GM21529 (cell line): ENCODE results near the gene RPS6KA2.
"Not testable (repeated sequence)": the region's sequence is repeated elsewhere in the genome, so short reads cannot be mapped to it uniquely, and the experiment has no call there.

Experiments used
- ATAC-seq: cut with Tn5 transposase; IDR thresholded peaks from one replicate; pipeline ENCODE4 v1.9.1; 2021; ENCODE audit not compliant: unreplicated experiment

The RPS6KA2 gene

DNA sequence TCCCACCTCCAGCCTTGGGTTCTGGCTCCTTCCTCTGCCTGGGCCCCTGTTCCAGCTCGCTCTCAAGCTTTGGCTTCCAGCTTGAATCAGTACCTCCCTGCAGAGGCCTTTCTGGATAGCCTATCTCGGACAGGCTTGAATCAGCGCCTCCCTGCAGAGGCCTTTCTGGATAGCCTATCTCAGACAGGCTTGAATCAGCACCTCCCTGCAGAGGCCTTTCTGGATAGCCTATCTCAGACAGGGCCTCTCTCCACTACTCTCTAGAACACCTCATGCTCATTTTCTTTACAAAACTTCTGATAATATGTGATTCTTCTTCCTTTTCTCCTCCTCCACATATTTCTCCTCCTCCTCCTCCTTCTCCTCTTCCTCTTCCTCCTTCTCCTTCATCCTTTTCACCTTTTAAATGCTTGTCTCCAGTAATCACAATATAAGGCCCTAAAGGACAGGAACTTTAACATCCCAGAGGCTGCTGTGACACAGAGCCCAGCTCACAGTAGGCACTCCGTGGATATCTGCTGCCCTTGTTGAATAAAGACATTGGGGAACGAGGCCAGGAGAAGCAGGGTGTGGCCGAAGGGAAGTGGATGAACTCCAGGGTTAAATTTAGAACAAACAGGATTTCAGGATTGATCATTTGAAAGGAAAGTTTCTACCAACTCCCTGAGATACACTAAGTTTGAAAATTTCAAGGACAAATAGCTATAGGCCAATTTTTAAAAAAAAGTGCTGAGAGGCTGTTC is 9.3 kb upstream of the RPS6KA2 start:
- ATAC-seq, result no peak

DNA sequence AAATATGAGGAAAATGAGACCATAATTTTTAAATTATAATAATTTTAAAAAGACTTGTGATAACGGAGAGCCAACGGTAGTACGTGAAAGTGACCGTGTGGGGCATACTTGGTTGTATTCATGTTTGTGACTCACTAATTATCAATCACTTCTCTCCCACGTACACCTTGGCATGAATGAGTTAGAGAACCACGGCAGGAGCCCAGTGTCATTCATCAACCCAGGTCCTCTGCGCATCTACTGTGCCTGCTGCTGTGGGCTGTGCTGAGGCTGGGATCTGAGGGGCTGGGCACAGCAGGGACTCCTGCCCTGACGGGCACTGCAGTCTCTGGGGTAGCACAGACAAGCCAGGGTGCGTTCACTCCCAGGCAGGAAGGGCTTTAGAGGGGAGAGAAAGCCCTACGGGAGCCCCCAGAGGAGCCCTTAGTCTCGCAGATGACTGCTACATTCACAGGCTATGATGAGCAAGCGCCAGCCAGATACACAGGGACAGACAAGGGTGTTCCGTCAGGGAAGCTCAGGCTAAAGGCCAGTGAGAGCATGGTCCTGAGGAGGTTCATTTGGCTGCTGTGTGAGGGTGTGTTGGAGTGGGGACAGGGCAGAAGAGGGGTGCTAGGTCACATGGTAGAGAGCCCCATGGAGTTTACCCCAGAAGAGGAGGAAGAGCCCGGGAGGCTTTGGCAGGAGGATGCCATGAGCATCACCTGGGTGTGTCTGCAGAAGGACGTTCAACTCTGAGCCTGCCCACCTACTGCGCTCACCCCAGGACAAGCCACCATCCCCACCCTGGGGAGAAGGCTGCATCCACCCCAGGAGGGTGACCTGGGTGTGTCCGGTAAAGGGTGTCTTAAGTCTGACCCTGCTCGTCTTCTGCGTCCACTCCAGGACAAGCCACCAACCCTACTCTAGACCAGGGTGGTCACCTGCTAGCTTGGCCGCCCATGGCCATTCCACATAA is 8.2 kb upstream of the RPS6KA2 start:
- no peak for ATAC-seq

DNA sequence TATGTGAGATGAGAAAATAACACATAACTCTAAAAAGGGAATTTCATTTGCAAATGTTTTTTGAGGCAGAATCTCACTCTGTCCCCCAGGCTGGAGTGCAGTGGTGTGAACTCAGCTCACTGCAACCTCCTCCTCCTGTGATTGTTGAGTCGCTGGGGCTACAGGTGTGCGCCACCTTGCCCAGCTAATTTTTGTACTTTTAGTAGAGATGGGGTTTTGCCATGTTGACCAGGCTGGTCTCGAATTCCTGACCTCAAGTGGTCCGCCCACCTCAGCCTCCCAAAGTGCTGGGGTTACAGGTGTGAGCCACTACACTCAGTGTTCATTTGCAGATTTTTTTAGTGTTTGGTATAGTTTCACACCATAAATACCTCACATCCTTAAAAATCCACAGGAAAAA is 7.5 kb upstream of the RPS6KA2 start:
- not testable (repeated sequence) for ATAC-seq

DNA sequence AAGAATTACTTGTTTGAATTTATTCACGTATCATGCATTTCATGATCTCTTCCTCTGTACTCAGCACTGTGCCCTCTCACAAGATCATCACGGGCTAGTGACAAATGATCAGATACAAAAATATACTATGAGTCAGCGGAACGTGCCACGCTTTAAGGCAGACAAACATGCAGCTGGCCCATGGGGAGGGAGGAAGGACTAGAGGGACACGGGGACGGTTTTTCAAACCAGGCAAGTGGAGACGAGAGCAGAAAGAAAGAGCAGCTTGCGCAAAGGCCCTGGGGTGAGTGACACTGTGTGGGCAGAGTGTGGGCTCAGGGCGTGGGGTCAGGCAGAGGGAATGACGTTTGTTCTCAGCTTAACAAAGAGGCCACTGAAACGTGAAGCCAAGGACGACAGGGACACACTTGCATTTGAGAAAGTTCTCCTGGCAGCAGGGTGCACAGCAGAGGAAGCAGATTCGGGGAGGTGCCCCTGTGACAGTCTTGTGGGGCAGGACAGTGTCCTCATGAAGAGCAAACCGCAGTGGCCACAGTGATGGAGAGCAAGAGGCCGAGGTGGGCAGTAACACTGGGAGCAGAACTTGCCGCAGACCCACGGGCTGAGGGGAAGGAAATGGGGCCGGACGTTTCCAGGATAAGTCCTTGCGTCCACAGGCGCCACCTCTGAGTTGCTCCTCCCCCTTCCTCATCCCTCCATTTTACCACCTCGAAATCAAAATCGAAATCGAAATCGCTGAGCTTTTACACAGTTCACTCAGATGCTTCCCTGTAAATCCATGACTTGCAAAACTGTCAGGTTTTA is 6.9 kb upstream of the RPS6KA2 start:
- no peak for ATAC-seq

DNA sequence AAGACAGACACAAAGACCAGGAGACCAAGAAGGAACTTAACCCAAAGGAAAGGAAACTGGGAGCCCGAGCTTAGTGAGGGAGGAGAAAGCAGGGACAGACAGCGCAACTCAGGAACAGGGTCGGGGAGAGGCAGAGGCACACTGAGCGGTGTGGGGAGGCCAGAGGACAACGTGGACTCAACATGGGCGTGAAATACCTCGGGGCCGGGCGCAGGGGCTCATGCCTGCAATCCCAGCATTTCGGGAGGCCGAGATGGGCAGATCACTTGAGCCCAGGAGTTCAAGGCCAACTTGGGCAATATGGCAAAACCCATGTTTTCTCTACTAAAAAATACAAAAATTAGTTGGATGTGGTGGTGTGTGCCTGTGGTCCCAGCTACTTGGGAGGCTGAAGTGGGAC is 5.7 kb upstream of the RPS6KA2 start:
- ATAC-seq, result no peak

DNA sequence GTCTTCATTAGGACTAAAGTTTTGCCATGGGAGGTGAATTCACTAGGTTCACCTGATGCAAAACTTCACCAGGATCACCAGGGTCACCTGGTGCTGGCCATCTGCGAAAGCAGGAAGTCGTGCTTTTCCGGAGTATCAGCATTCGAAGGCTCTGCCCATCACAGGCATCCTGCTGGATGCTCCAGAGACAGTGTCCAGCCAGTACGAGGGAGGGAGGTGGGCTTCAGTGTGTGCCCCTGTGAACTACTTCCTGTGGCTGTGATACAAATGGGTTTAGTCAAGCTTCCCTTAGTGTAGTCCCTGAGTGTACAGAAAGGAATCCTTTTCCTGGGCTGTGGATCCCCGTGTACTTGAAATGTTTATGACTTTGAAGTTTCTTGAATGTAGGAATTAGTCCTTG is 3.4 kb upstream of the RPS6KA2 start:
- ATAC-seq, result no peak

DNA sequence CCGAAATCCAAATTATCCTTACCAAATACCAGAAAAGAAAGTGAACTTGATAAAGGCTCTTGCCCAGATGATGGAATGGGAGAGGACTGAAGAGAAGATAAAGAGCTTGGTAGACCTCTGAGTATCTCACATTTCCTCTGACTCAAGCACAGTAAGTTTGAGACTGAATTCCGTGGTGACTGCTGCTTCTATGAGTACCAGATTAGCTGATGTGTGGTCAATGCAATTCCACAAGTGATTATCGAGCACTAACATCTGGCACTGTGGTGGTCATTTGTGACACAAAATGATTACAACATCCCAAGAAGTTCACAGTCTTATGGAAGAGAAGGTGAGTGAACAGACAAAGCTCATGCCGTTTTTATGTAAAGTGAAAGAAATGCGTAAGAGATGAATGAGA is 2.6 kb upstream of the RPS6KA2 start:
- no peak for ATAC-seq

DNA sequence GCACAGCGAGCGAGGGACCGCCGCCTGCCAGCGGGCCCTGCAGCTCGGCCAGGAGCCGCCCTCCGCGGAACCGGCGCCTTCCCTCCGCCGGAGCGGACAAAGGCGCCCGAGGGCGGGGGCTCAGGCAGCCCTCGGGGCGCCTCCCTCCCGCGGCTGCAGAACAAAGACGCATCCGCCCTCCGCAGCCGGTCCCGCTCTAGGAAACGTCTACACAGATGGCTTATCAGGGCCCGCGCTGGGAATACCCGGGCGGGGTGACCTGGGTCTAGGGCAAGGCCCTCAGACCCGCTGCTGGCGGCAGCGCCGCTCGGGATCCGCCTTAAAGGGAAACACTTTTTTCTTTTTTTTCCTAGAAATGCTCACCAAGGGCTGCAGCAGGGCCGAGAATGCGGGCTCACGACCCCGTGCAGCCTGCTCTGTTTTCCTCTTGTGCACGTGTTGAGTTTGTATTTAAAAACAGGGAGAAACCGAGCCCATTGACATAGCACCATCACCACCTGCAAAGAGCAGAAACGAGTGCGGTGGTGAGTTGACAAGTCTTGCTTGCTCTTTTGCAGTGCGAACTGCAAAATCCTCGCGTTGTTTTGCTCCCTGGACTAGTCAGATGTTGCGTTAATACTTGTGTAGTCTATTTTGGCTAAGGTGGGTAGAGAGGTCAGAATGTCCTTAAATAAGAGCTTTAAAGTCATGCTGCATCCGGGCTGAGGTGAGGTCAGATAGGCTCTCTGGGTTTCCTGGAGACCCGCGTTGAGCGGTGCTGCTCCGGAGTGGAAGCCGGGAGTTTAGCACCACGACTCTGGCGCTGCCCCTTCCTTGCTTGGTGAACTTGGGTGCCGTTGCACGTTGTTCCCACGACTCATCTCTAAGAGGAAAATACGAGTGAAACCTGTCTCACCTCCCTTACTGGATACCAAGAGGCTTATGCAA is 1.1 kb upstream of the RPS6KA2 start:
- ATAC-seq, result peak; percentile 28

DNA sequence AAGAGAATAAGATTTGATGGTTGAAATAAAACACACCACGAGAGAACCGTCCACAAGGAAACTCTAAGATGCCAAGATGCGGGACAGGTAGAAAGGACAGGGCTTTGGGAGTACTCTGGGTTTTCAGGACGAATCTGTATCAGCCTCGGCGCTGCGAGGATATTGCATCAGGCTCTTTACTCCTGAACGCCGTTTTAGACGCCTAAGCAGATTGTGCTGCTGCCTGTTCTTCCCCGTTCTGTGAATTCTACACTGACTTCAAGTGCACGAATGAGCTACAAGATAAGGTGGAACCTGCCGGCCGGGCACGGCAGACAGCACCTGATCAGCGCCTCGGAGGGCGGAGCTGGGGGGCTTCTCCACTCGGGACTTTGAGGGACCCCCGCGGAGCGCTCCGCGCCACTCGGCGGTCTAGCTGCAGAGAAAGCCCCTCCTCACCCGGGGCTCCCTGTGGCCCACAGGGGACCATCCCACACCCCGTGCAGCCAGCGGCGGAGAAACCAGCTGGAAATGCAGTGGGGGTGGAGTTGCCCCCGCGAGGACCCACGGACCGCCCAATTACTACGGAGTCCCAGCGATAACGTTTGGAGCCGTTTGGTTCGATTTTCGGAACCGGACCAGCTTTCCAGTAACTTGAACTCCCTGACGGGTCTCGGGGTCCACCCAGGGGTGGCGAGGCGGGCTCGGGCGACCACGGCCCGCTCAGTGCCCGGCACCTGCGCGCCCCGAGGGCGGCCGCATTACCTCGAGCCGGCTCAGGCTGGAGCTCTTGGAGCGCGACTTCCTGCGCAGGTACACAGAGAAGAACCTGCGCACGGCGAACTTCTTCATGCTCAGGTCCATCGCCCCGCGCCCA is 646 bp downstream of the RPS6KA2 start:
- no peak for ATAC-seq

DNA sequence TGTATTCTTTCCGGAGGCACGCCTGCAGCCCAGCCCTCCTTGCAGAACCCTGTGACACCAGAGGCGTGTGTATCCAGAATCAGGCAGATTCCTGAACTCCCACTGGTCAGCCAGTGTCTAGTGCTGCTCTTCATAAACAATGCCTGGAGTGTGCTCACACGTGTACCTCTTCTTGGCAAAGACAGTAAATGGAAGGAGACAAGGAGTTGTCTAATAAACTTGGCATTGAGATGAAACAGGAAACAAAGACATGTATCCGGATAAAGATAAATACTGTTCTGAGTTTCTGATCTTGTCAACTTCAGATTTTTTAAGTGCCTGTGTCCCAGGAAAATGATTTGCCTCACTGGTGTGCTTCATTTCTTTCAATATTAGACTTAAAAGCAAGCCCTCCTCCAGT is 1.7 kb downstream of the RPS6KA2 start:
- ATAC-seq, result no peak

DNA sequence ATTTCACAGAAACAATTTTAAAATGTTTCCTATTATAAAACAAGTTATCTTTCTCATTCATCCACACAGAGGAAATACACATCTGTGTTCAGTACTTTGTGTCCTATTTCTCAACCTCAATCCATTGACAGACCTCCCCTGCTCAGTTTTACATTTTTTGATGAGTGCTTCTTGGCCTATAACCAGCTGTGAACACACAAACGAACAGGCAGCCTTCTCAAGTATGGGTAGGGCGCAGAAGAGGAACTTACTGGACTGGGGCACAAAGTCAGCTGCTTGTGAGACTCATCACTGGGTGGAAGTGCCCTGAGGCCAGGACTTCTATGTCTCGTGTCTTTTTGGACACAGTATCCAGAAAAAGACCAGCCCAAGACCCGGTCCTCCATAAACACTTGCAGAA is 2.8 kb downstream of the RPS6KA2 start:
- ATAC-seq, result no peak

DNA sequence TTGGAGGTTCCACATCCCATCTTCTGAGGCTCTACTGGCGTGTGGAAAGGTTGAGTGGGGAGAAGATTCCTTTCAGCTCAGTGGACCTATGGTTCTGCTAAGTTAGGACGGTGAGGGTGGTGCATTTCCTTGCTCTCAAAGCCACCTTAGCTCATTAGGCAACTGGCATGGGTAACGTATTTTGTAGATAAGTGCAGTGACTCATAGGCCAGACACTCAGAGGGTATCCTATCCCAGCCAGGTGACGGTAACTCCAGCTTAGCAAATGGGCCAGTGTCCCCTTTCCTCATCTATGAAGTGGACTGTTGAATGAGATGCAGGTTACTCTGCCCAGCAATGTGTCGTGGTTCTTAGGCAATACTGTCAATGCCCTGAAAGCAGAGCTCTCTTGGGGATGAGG is 3.7 kb downstream of the RPS6KA2 start:
- ATAC-seq, result no peak

DNA sequence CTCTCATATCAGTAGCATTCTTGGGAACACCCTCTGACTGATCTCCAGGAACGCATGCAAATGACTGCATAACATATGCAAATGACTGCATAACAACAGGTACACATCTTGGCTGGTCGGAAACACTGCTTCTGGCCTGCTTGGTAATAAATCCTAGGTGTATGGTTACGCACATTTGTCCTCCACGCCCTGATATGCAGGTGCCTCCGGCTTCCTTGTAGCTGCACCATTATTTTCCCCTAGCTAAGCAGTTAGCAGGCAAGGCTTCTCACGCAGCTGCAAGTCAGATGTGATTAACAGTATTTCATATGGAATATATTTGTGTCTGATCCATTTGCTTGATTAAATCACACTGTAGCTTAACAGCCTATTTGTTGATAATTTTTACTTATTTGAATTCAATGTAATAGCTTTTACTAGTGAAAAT is 5.9 kb downstream of the RPS6KA2 start:
- ATAC-seq, result no peak

DNA sequence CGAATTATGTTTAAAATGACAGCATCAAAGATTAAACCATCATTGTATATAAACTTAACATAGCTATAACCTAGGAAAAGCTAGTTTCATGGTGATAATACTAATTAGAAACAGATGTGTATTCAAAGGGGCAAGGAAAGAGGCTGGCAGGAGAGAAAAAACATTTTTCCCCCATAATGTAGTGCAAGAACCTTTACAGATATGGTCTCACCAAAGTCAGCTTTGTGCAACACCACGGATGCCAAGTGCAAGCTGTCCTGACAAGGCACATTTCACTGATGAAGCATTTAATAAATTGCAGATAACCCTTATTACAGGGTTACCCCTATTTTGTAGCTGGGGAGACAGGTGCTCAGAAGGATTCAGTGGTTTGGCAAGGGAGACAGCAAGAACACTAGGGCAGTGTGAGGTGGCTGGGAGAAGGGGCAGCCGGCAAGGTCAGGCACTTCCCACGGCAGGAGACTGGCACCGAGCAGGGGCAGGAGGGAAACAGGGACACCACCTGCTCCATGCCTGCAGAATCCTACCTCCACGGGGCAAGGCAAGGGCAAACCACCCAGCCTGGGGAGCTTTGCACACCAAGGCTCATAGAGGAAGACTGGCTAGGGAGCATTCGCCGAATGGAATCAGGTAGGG is 6.5 kb downstream of the RPS6KA2 start:
- ATAC-seq, result no peak

DNA sequence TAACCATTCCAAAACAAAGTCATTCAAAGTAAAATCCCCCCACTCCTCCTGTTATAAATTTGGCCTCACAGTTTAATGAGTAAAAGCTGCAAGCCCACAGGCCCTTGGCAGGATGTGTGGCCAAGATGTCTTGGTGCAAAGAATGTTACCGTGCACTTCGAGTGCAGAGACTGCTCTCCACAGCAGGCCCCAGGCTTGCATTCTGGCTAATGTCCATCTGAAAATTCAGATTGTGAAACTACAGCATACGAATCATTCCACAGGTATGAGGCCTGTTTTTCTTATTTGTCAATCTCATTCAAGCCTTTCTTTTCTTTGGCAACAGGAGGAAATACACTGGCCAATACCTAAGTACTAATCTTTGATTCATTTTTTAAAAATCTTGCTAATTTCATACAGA is 7.1 kb downstream of the RPS6KA2 start:
- ATAC-seq, result no peak

DNA sequence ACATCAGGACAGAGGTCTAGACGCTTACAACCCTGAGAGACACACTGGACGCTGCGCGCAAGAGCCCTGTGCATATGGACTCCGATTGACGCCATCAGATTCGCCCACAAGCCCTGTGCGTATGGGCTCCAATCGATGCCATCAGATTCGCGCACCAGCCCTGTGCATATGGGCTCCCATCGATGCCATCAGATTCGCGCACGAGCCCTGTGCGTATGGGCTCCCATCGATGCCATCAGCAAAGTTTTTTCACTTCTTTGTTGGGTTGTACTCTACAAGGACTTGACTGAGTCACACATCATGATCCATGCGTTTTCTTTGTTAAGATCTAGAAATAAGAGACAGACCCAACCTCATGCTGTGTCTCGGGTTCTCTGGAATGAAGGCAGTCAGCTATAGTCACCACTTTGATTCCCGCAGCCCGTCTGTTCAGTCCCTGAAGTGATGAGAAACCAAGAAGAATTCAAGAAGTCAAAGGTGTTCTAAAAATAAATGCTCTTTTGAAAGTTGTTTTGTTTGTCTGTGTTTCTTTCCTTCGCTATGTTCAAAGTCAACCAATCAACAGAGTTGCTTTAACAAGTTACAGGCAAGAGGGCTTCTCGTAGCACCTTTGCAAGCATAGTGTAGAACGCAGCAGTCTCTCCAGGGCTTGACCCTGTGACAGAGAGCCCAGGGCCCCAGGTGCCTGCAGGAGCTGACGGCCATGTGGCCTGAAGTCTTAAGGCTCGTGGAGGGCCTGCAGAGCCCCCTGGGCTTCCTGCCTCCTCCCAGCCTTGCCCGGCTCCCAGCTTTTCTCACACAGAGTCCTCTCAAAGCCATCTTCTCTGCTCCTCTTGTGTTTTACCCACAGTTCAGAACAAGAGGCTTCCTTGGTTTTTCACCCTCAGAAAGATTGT is 7.9 kb downstream of the RPS6KA2 start:
- no peak for ATAC-seq

DNA sequence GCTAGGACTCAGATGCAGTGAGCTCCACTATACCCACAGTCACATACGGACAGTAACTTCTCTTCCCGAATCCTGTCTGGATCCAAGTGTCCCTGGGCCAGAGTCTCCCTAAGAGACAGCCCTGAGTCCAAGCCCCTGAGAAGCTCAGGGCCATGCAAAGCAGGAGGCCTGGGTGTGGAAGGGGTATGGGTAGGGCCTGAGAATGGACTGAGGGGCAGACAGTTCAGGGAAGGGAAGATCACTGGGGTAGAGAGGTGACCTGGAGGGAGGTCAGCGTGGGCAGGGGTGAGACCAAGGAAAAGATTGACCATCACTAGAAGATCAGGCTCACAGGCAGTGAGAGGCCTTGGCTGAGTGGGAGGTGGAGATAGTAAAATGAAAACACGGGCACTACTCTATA is 8.8 kb downstream of the RPS6KA2 start:
- ATAC-seq, result no peak

DNA sequence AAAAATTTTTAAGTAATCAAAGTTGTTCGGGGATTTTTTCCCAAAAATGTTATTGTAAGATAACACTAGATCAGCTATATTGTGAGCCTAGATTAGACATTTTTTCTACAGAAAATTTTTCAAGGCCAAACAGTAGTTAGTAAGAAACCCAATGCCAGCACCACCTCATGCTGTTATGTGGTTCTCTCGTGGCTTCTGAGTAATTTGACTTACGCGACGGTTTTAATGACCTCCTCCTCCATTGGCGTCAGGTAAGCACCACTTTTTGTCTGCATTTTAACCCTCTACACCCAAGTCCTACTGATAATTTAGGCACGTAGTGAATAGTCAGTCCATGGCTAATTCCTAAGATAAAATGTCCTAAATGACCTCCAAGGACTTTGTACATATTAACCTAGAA is 9.7 kb downstream of the RPS6KA2 start:
- no peak for ATAC-seq
